HepG2 (cell line): ENCODE data around the gene IQCB1.

ENCODE experiments used
- ESRRA ChIP-seq: sonication (generic); formaldehyde crosslinking; IDR thresholded peaks from 2 replicates; pipeline ENCODE4 v1.5.1; 2020; ENCODE audit warnings: mild to moderate bottlenecking, low read depth, missing genetic modification reagents
- KAT7 ChIP-seq: IDR thresholded peaks from 2 replicates; pipeline ENCODE4 v1.6.1; 2018; ENCODE audit warnings: borderline replicate concordance, missing compliant biosample characterization
- NCOA2 ChIP-seq: sonication (generic); formaldehyde crosslinking; IDR thresholded peaks from 2 replicates; pipeline ENCODE4 v1.8.0; 2022; ENCODE audit warnings: inconsistent platforms
- ZBTB26 ChIP-seq: IDR thresholded peaks from 2 replicates; pipeline ENCODE4 v1.6.1; 2016; ENCODE audit warnings: missing compliant biosample characterization, missing genetic modification reagents, borderline replicate concordance
- ZBTB49 ChIP-seq: sonication (generic); formaldehyde crosslinking; IDR thresholded peaks from 2 replicates; pipeline ENCODE4 v1.4.0; 2020; ENCODE audit warnings: missing genetic modification reagents, borderline replicate concordance
- ZNF121 ChIP-seq: sonication (generic); formaldehyde crosslinking; IDR thresholded peaks from 2 replicates; pipeline ENCODE4 v1.5.0; 2020; ENCODE audit warnings: mild to moderate bottlenecking, missing genetic modification reagents
- ZNF143 ChIP-seq: sonication (generic); formaldehyde crosslinking; IDR thresholded peaks from 2 replicates; pipeline ENCODE4 v1.4.0; 2020; ENCODE audit warnings: missing genetic modification reagents
- TF ChIP-seq, protein P1 (sequence below): sonication (generic); formaldehyde crosslinking; IDR thresholded peaks from 2 replicates; pipeline ENCODE4 v1.5.0; 2020; ENCODE audit warnings: mild to moderate bottlenecking, missing genetic modification reagents, moderate library complexity
- TF ChIP-seq, protein P2 (sequence below): sonication (generic); formaldehyde crosslinking; IDR thresholded peaks from 2 replicates; pipeline ENCODE4 v1.4.0; 2020; ENCODE audit warnings: mild to moderate bottlenecking, low read depth, missing genetic modification reagents
- TF ChIP-seq, protein P3 (sequence below): sonication (generic); formaldehyde crosslinking; IDR thresholded peaks from 2 replicates; pipeline ENCODE4 v1.9.0; 2021; ENCODE audit warnings: missing genetic modification reagents, borderline replicate concordance

DNA sequence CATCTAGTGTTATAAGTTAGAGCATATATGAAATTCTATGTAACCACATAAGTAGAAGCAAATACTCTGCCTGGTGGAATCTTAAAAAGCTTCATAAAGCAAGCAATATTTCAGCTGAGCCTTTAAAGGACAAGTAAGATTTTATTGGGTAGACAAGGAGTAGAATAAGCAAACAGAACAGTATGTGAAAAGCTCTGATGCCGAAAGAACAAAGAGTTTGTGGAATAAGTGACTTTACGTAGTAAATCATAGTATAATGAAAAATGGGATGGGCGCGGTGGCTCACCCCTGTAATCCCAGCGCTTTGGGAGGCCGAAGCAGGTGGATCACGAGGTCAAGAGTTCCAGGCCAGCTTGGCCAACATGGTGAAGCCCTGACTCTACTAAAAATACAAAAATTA lies 10.0 kb upstream of the IQCB1 start:
- TF ChIP-seq ZBTB49 (CRISPR knock-in tag) (no peak), ZNF121 (no peak), ZNF143 (CRISPR knock-in tag) (no peak), ZBTB26 (CRISPR knock-in tag) (no peak), ESRRA (CRISPR knock-in tag) (no peak), NCOA2 (no peak), KAT7 (CRISPR knock-in tag) (no peak)
- TF ChIP-seq, protein P1, sequence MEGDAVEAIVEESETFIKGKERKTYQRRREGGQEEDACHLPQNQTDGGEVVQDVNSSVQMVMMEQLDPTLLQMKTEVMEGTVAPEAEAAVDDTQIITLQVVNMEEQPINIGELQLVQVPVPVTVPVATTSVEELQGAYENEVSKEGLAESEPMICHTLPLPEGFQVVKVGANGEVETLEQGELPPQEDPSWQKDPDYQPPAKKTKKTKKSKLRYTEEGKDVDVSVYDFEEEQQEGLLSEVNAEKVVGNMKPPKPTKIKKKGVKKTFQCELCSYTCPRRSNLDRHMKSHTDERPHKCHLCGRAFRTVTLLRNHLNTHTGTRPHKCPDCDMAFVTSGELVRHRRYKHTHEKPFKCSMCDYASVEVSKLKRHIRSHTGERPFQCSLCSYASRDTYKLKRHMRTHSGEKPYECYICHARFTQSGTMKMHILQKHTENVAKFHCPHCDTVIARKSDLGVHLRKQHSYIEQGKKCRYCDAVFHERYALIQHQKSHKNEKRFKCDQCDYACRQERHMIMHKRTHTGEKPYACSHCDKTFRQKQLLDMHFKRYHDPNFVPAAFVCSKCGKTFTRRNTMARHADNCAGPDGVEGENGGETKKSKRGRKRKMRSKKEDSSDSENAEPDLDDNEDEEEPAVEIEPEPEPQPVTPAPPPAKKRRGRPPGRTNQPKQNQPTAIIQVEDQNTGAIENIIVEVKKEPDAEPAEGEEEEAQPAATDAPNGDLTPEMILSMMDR (CRISPR knock-in tag): no peak
- TF ChIP-seq, protein P2, sequence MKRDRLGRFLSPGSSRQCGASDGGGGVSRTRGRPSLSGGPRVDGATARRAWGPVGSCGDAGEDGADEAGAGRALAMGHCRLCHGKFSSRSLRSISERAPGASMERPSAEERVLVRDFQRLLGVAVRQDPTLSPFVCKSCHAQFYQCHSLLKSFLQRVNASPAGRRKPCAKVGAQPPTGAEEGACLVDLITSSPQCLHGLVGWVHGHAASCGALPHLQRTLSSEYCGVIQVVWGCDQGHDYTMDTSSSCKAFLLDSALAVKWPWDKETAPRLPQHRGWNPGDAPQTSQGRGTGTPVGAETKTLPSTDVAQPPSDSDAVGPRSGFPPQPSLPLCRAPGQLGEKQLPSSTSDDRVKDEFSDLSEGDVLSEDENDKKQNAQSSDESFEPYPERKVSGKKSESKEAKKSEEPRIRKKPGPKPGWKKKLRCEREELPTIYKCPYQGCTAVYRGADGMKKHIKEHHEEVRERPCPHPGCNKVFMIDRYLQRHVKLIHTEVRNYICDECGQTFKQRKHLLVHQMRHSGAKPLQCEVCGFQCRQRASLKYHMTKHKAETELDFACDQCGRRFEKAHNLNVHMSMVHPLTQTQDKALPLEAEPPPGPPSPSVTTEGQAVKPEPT: no peak
- TF ChIP-seq, protein P3, sequence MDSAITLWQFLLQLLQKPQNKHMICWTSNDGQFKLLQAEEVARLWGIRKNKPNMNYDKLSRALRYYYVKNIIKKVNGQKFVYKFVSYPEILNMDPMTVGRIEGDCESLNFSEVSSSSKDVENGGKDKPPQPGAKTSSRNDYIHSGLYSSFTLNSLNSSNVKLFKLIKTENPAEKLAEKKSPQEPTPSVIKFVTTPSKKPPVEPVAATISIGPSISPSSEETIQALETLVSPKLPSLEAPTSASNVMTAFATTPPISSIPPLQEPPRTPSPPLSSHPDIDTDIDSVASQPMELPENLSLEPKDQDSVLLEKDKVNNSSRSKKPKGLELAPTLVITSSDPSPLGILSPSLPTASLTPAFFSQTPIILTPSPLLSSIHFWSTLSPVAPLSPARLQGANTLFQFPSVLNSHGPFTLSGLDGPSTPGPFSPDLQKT: no peak
